OCI-M1 (cell line): ENCODE data around the gene SSX1.
"Not testable (repeated sequence)": the region's sequence is repeated elsewhere in the genome, so short reads cannot be mapped to it uniquely, and the experiment has no call there.

ENCODE experiments used
- DNase-seq: peaks from one replicate; lab custom pipeline; 2025; lab: John Stamatoyannopoulos, UW

The SSX1 gene

DNA sequence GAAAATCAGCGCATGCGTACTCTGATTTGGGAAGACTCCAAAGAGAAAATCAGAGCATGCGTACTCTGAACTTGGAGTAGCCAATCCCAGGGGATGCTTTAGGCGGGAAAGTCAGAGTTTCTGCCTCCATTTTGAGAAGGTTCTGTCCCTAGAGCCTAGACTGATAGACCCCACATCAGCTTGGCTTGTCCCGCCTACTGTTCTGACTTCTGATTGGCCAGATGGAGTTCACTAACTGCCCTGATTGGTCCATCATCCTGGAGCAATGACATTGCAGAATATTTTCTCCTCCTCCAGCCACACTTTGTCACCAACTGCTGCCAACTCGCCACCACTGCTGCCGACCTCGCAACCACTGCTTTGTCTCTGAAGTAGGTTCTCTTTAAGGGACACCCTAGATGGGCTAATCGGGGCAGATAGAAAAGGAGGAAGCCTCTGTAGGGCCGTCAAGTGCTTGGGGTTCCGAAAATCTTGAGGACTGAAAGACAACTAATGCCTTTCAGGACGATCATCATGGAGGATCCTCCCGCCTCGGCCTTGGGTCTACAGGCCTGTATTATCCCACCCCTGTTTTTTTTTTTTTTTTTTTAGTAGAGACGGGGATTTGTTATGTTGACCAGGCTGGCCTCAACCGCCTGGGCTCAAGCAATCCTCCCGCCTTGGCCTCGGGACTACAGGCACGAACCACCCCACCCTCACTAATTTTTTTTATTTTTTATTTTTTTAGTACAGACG is at the start of gene SSX1:
SSX1 (plus strand) TSS at position 331 of the 735 bp plus-strand sequence. CDS start 1,850 bp downstream, outside the sequence.
- not testable (repeated sequence) for DNase-seq

GRCh38 chrX:48214341-48214740 is 40.9 kb upstream of the SSX1 start:
- not testable (repeated sequence) for DNase-seq

DNA sequence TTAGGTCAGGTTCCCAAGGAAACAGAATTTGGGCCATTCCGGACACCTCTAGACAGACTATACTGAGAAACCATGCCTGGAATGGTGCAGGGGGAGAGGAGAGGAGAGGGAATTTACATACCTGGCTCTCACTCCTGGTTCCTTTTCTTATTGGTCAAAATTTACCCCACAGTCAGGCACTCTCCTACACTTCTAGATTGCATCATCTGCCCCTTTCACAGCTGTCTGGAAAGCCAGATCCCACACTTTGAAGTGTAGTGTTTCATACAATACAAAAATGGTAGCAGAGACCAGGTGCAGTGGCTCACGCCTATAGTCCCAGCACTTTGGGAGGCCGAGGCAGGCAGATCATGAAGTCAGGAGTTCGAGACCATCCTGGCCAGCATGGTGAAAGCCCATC is 31.0 kb upstream of the SSX1 start:
- not testable (repeated sequence) for DNase-seq

DNA sequence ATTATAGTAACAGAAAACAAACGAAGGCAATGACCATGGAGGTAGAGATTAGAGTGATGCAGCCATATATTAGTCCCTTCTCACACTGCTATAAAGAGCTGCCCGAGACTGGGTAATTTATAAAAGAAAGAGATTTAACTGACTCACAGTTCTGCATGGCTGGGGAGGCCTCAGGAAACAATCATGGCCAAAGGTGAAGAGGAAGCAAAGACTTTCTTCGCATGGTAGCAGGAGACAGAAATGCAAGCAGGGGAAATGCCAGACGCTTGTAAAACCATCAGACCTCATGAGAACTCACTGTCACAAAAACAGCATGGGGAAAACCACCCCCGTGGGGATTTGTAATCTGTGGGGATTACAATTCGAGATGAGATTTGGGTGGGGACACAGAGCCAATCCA is 2.2 kb upstream of the SSX1 start:
- not testable (repeated sequence) for DNase-seq

GRCh38 chrX:48274365-48274764 is 19.2 kb downstream of the SSX1 start:
- not testable (repeated sequence) for DNase-seq

DNA sequence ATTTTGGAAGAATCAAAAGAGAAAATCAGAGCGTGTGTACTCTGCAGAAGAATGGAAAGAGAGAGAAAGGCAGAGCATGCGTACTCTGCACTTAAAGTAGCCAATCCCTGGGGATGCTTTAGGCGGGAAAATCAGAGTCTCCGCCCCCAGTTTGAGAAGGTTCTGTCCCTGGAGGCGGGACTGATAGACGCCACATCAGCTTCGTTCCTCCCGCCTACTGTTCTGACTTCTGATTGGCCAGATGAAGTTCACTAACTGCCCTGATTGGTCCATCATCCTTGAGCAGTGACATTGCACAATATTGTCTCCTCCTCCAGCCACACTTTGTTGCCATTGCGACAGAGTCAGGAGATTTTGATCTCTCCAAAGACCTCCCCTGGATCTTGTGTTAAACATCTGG is 23.8 kb downstream of the SSX1 start:
- peak; percentile 19 for DNase-seq

DNA sequence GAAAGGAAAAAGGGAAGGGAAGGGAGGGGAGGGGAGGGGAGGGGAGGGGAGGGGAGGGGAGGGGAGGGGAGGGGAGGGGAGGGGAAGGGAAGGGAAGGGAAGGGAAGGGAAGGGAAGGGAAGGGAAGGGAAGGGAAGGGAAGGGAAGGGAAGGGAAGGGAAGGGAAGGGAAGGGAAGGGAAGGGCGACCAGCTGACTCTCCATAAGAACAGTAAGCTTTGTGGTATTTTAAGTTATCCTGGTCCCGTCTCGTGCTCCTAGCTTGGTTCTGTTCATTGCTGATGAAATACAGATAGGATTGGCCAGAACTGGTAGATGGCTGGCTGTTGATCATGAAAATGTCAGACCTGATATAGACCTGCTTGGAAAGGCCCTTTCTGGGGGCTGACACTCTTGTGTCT is 25.5 kb downstream of the SSX1 start:
- DNase-seq = not testable (repeated sequence)

DNA sequence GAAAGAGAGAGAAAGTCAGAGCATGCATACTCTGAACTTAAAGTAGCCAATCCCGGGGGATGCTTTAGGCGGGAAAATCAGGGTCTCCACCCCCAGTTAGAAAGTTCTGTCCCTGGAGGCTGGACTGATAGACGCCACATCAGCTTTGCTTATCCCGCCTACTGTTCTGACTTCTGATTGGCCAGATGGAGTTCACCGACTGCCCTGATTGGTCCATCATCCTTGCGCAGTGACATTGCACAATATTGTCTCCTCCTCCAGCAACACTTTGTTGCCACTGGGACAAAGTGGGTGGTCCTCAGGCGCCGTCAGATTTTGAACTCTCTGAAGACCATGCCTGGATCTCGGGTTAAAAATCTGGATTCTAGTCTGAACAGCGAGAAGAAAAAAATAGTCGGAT is 51.0 kb downstream of the SSX1 start:
- DNase-seq = no peak

GRCh38 chrX:48313996-48314395 is 58.8 kb downstream of the SSX1 start:
- DNase-seq = not testable (repeated sequence)
